Measurements from ENCODE around the gene ZNHIT1. TPM values are rescaled to one million over a fixed set of nuclear protein-coding genes. Genes with fewer than 3 reads are reported as not detected.
A peak's percentile ranks its signal among the peaks of the same experiment; 100 is the strongest.

ZNHIT1 gene
- total RNA-seq = 10 to 100 TPM; 31.7 to 35.3 TPM

GRCh38 chr7:101217388-101218235, at the start of gene ZNHIT1, which contains the start of gene PLOD3:
Gene ZNHIT1, plus strand, starts transcription at chr7:101218165. Its CDS starts 31 bp downstream, at chr7:101218196.
Gene PLOD3, minus strand, starts transcription at chr7:101217581. Its CDS starts 307 bp downstream, at chr7:101217274.
- DNase-seq = peak; percentile 98

GRCh38 chr7:101168412-101169049, 49.4 kb upstream of the ZNHIT1 start:
- peak; percentile 25 for DNase-seq
- peaks cover 78% of the 10 kb centered on the region for H3K4me1 Mint-ChIP-seq (ENCODE audit: low read depth)
- H3K27me3 Mint-ChIP-seq (ENCODE audit: low read depth) = peaks cover 73% of the 10 kb centered on the region
- CTCF ChIA-PET = interaction anchor here (0.5 to 1.6 kb wide), 8 partner anchors 14 to 465 kb away, joined by 3 to 17 read pairs (median 4); no protein-coding TSS in a partner anchor
- no peaks in the 10 kb centered on the region for H3K9me3 Mint-ChIP-seq
- no peaks in the 10 kb centered on the region for H3K36me3 Mint-ChIP-seq (ENCODE audit: low read depth)
- no peak overlapping the region for H3K27ac Mint-ChIP-seq
- no peak overlapping the region for H3K4me3 Mint-ChIP-seq
- intact Hi-C loops (cut with micrococcal nuclease) = loop anchor here (1.0 to 10.0 kb wide), 3 partner anchors 24 to 274 kb away; partner anchors contain the start of gene ACHE

More at GRCh38 chr7:101217388-101218235, at the start of gene ZNHIT1, which contains the start of gene PLOD3:
- Mint-ChIP-seq H3K27ac (peak within 1 kb of the TSS; percentile 73), H3K36me3 (ENCODE audit: low read depth) (peaks cover 4% of the 10 kb centered on the region), H3K4me3 (peak within 1 kb of the TSS; percentile 89), H3K27me3 (ENCODE audit: low read depth) (no peaks in the 10 kb centered on the region), H3K9me3 (no peaks in the 10 kb centered on the region), H3K4me1 (ENCODE audit: low read depth) (peaks cover 35% of the 10 kb centered on the region)
- intact Hi-C loops (cut with micrococcal nuclease) = loop anchor here (1.0 kb wide), 3 partner anchors 28 to 342 kb away; partner anchors contain the start of genes FIS1 and SRRT
- CTCF ChIA-PET = interaction anchor here (0.9 to 3.3 kb wide), 11 partner anchors 17 to 342 kb away, joined by 3 to 18 read pairs (median 6); partner anchors contain the start of genes FIS1 and MOGAT3

- Mint-ChIP-seq H3K4me1 (ENCODE audit: low read depth) (peaks cover 81% of the 10 kb centered on the region), H3K9me3 (no peaks in the 10 kb centered on the region), H3K27me3 (ENCODE audit: low read depth) (peaks cover 78% of the 10 kb centered on the region), H3K36me3 (ENCODE audit: low read depth) (no peaks in the 10 kb centered on the region), H3K27ac (no peak overlapping the region), H3K4me3 (no peak overlapping the region)
- CTCF ChIA-PET = interaction anchor here (0.6 to 2.0 kb wide), 9 partner anchors 18 to 64 kb away, joined by 3 to 17 read pairs (median 4); no protein-coding TSS in a partner anchor
- intact Hi-C loops (cut with micrococcal nuclease) = loop anchor here (1.0 to 10.0 kb wide), 3 partner anchors 23 to 274 kb away; partner anchors contain the start of gene ACHE
- peak; percentile 18 for DNase-seq
Measured at GRCh38 chr7:101169110-101169837, 48.7 kb upstream of the ZNHIT1 start.

- CTCF ChIA-PET = interaction anchor here (0.6 to 2.8 kb wide), 12 partner anchors 16 to 1247 kb away, joined by 3 to 16 read pairs (median 4); partner anchors contain the start of gene AP1S1
- no peak overlapping the region for H3K27ac Mint-ChIP-seq
- peaks cover 79% of the 10 kb centered on the region for H3K4me1 Mint-ChIP-seq (ENCODE audit: low read depth)
- intact Hi-C loops (cut with micrococcal nuclease) = loop anchor here (1.0 to 10.0 kb wide), 5 partner anchors 22 to 275 kb away; partner anchors contain the start of gene ACHE
- DNase-seq = peak; percentile 84
- H3K4me3 Mint-ChIP-seq = no peak overlapping the region
- H3K27me3 Mint-ChIP-seq (ENCODE audit: low read depth) = peaks cover 79% of the 10 kb centered on the region
- no peaks in the 10 kb centered on the region for H3K9me3 Mint-ChIP-seq
- no peaks in the 10 kb centered on the region for H3K36me3 Mint-ChIP-seq (ENCODE audit: low read depth)
Measured at GRCh38 chr7:101169838-101170551, 48.0 kb upstream of the ZNHIT1 start.

- no peaks in the 10 kb centered on the region for H3K36me3 Mint-ChIP-seq (ENCODE audit: low read depth)
- no peaks in the 10 kb centered on the region for H3K9me3 Mint-ChIP-seq
- H3K4me1 Mint-ChIP-seq (ENCODE audit: low read depth) = peaks cover 72% of the 10 kb centered on the region
- CTCF ChIA-PET = interaction anchor here (0.5 to 2.8 kb wide), 13 partner anchors 16 to 1246 kb away, joined by 3 to 16 read pairs (median 4); partner anchors contain the start of gene AP1S1
- peaks cover 79% of the 10 kb centered on the region for H3K27me3 Mint-ChIP-seq (ENCODE audit: low read depth)
- H3K4me3 Mint-ChIP-seq = no peak overlapping the region
- no peak for DNase-seq
- no peak overlapping the region for H3K27ac Mint-ChIP-seq
- intact Hi-C loops (cut with micrococcal nuclease) = loop anchor here (2.0 to 10.0 kb wide), 2 partner anchors 32 to 114 kb away; no protein-coding TSS in a partner anchor
Measured at GRCh38 chr7:101170617-101171441, 47.1 kb upstream of the ZNHIT1 start.

GRCh38 chr7:101171442-101171837, 46.5 kb upstream of the ZNHIT1 start:
- Mint-ChIP-seq H3K27me3 (ENCODE audit: low read depth) (peaks cover 78% of the 10 kb centered on the region), H3K9me3 (no peaks in the 10 kb centered on the region), H3K4me3 (no peak overlapping the region), H3K27ac (no peak overlapping the region), H3K36me3 (ENCODE audit: low read depth) (no peaks in the 10 kb centered on the region), H3K4me1 (ENCODE audit: low read depth) (peaks cover 66% of the 10 kb centered on the region)
- CTCF ChIA-PET = interaction anchor here (0.6 to 2.8 kb wide), 7 partner anchors 23 to 130 kb away, joined by 3 to 16 read pairs (median 4); no protein-coding TSS in a partner anchor
- intact Hi-C loops (cut with micrococcal nuclease) = loop anchor here (2.0 to 10.0 kb wide), 2 partner anchors 33 to 113 kb away; no protein-coding TSS in a partner anchor
- no peak for DNase-seq

- DNase-seq = peak; percentile 60
- H3K4me1 Mint-ChIP-seq (ENCODE audit: low read depth) = peaks cover 60% of the 10 kb centered on the region
- CTCF ChIA-PET = interaction anchor here (0.6 to 5.7 kb wide), 5 partner anchors 20 to 129 kb away, joined by 3 to 33 read pairs (median 4); partner anchors contain the start of gene FIS1
- intact Hi-C loops (cut with micrococcal nuclease) = loop anchor here (10.0 kb wide), 1 partner anchor 113 kb away; no protein-coding TSS in a partner anchor
- H3K4me3 Mint-ChIP-seq = peak overlapping the region; percentile 20
- no peaks in the 10 kb centered on the region for H3K36me3 Mint-ChIP-seq (ENCODE audit: low read depth)
- no peak overlapping the region for H3K27ac Mint-ChIP-seq
- peaks cover 79% of the 10 kb centered on the region for H3K27me3 Mint-ChIP-seq (ENCODE audit: low read depth)
- no peaks in the 10 kb centered on the region for H3K9me3 Mint-ChIP-seq
Measured at GRCh38 chr7:101172005-101172853, 45.7 kb upstream of the ZNHIT1 start.

GRCh38 chr7:101172854-101173751, 44.9 kb upstream of the ZNHIT1 start:
- H3K9me3 Mint-ChIP-seq = no peaks in the 10 kb centered on the region
- peak; percentile 57 for DNase-seq
- CTCF ChIA-PET = interaction anchor here (0.5 to 5.7 kb wide), 6 partner anchors 15 to 110 kb away, joined by 3 to 33 read pairs (median 5); partner anchors contain the start of gene FIS1
- no peaks in the 10 kb centered on the region for H3K36me3 Mint-ChIP-seq (ENCODE audit: low read depth)
- intact Hi-C loops (cut with micrococcal nuclease) = loop anchor here (10.0 kb wide), 1 partner anchor 112 kb away; no protein-coding TSS in a partner anchor
- H3K27ac Mint-ChIP-seq = no peak overlapping the region
- peaks cover 53% of the 10 kb centered on the region for H3K4me1 Mint-ChIP-seq (ENCODE audit: low read depth)
- H3K27me3 Mint-ChIP-seq (ENCODE audit: low read depth) = peaks cover 81% of the 10 kb centered on the region
- peak overlapping the region; percentile 42 for H3K4me3 Mint-ChIP-seq

Measured in activated naive CD4-positive, alpha-beta T cell treated with anti-CD3 and anti-CD28 coated beads for 36 hours (primary cell).